Measurements from ENCODE around the gene SYTL4. TPM values are rescaled to one million over a fixed set of nuclear protein-coding genes. Genes with fewer than 3 reads are reported as not detected.
"Not testable (repeated sequence)": the region's sequence is repeated elsewhere in the genome, so short reads cannot be mapped to it uniquely, and the experiment has no call there.

SYTL4 gene
- total and polyA plus RNA-seq, 2 experiments from 2014 or later: 0.28 TPM; not detected in 1

GRCh38 chrX:100743009-100743607, 11.2 kb upstream of the SYTL4 start (continued):
- TF ChIP-seq, protein P1, sequence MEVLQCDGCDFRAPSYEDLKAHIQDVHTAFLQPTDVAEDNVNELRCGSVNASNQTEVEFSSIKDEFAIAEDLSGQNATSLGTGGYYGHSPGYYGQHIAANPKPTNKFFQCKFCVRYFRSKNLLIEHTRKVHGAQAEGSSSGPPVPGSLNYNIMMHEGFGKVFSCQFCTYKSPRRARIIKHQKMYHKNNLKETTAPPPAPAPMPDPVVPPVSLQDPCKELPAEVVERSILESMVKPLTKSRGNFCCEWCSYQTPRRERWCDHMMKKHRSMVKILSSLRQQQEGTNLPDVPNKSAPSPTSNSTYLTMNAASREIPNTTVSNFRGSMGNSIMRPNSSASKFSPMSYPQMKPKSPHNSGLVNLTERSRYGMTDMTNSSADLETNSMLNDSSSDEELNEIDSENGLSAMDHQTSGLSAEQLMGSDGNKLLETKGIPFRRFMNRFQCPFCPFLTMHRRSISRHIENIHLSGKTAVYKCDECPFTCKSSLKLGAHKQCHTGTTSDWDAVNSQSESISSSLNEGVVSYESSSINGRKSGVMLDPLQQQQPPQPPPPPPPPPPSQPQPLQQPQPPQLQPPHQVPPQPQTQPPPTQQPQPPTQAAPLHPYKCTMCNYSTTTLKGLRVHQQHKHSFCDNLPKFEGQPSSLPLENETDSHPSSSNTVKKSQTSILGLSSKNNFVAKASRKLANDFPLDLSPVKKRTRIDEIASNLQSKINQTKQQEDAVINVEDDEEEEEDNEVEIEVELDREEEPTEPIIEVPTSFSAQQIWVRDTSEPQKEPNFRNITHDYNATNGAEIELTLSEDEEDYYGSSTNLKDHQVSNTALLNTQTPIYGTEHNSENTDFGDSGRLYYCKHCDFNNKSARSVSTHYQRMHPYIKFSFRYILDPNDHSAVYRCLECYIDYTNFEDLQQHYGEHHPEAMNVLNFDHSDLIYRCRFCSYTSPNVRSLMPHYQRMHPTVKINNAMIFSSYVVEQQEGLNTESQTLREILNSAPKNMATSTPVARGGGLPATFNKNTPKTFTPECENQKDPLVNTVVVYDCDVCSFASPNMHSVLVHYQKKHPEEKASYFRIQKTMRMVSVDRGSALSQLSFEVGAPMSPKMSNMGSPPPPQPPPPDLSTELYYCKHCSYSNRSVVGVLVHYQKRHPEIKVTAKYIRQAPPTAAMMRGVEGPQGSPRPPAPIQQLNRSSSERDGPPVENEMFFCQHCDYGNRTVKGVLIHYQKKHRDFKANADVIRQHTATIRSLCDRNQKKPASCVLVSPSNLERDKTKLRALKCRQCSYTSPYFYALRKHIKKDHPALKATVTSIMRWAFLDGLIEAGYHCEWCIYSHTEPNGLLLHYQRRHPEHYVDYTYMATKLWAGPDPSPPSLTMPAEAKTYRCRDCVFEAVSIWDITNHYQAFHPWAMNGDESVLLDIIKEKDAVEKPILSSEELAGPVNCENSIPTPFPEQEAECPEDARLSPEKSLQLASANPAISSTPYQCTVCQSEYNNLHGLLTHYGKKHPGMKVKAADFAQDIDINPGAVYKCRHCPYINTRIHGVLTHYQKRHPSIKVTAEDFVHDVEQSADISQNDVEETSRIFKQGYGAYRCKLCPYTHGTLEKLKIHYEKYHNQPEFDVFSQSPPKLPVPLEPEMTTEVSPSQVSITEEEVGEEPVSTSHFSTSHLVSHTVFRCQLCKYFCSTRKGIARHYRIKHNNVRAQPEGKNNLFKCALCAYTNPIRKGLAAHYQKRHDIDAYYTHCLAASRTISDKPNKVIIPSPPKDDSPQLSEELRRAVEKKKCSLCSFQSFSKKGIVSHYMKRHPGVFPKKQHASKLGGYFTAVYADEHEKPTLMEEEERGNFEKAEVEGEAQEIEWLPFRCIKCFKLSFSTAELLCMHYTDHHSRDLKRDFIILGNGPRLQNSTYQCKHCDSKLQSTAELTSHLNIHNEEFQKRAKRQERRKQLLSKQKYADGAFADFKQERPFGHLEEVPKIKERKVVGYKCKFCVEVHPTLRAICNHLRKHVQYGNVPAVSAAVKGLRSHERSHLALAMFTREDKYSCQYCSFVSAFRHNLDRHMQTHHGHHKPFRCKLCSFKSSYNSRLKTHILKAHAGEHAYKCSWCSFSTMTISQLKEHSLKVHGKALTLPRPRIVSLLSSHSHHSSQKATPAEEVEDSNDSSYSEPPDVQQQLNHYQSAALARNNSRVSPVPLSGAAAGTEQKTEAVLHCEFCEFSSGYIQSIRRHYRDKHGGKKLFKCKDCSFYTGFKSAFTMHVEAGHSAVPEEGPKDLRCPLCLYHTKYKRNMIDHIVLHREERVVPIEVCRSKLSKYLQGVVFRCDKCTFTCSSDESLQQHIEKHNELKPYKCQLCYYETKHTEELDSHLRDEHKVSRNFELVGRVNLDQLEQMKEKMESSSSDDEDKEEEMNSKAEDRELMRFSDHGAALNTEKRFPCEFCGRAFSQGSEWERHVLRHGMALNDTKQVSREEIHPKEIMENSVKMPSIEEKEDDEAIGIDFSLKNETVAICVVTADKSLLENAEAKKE (CRISPR knock-in tag; IDR thresholded peaks at IDR 0.05): no peak
- TF ChIP-seq ZNF331 (CRISPR knock-in tag; IDR thresholded peaks at IDR 0.05; ENCODE audit: low read depth) (no peak), CTCF (conservative IDR thresholded peaks at IDR 0.05; ENCODE audit: low read depth in 2 of 2) (no peak), POLR2AphosphoS5 (IDR thresholded peaks at IDR 0.05; ENCODE audit: low read depth) (no peak), ZNF114 (CRISPR knock-in tag; IDR thresholded peaks at IDR 0.05) (no peak), NANOG (IDR thresholded peaks at IDR 0.05; ENCODE audit: borderline replicate concordance) (no peak)

- not testable (repeated sequence) for H3K36me3 Mint-ChIP-seq (ENCODE audit: low read depth); H3K4me3 ChIP-seq; DNase-seq (ENCODE audit: low spot score); H3K9me2 ChIP-seq (ENCODE audit: insufficient read depth); H3F3A ChIP-seq (replicated peaks; ENCODE audit: low read depth); H3K79me2 ChIP-seq (replicated peaks; ENCODE audit: insufficient read depth); H3K27me3 Mint-ChIP-seq (ENCODE audit: insufficient read depth, low read depth, poor library complexity); H3K36me3 ChIP-seq (ENCODE audit: insufficient read depth); ATAC-seq; H3K4me3 Mint-ChIP-seq; H3K4me2 ChIP-seq; H3K27ac Mint-ChIP-seq; H2AFZ ChIP-seq; H4K20me1 ChIP-seq (replicated peaks; ENCODE audit: insufficient read depth); H3K27ac ChIP-seq (ENCODE audit: low read depth); H3K4me1 Mint-ChIP-seq; H3K4me1 ChIP-seq (ENCODE audit: insufficient read depth); H3K27me3 ChIP-seq (ENCODE audit: insufficient read depth)
- H3K9me3 Mint-ChIP-seq: peaks cover 10% of the 10 kb centered on the region
Observed at GRCh38 chrX:100724006-100724405, 7.9 kb downstream of the SYTL4 start.
